ENCODE results near the gene LRRC4.

Gene LRRC4, protein sequence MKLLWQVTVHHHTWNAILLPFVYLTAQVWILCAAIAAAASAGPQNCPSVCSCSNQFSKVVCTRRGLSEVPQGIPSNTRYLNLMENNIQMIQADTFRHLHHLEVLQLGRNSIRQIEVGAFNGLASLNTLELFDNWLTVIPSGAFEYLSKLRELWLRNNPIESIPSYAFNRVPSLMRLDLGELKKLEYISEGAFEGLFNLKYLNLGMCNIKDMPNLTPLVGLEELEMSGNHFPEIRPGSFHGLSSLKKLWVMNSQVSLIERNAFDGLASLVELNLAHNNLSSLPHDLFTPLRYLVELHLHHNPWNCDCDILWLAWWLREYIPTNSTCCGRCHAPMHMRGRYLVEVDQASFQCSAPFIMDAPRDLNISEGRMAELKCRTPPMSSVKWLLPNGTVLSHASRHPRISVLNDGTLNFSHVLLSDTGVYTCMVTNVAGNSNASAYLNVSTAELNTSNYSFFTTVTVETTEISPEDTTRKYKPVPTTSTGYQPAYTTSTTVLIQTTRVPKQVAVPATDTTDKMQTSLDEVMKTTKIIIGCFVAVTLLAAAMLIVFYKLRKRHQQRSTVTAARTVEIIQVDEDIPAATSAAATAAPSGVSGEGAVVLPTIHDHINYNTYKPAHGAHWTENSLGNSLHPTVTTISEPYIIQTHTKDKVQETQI

DNA sequence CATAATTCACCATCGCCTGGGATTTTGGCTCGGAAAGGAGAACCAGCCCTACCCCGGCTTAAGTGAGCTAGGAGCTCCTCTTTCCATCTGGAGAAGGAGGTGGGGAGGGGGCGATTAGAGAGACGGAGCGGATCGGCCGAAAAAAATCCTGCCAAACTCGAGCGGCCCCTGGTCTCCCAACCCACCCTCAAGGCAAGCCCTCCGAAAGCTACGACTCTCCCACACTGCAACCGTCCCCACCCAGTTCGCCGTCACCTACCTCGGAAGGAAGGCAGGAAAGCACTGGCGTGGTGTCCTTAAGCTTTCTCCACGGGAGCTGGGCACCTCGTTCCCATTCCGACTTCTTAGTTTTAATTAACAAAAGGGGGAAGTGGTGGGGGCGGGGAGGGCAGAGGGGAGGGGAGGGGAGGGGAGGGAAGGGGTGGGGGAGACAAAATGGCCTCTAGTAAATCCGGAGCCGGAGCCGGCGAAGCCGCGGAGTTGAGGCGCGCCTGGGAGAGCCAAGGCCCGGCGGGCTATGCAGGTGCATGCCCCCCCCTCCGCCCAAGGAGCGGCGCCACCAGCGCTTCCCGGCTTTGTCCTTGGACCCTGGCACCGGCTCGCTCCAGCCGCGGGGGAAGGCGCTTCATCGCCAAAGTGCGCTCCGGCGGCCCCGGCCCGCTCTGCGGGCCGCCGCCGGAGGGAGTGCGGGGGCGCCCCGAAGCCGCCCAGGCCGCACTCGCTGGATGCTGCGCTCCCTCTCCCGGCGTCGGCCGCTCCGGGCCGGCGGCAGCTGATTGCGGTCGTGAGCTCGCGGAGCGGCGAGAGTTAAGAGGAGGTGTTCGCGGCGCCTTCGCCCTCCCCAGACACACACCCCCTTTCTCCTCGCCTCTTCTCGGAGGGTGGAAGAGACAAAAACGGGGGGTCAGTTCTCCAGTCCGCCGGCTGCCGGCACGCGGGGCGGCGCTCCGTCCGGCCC is at the start of gene LRRC4:
TSS of gene LRRC4 (minus strand) at position 784 of the 958 bp plus-strand sequence. CDS start 797 bp downstream, outside the sequence.
- DNase-seq (ENCODE audit: low read depth in 1 of 2, low spot score in 1 of 2) = no peak

DNA sequence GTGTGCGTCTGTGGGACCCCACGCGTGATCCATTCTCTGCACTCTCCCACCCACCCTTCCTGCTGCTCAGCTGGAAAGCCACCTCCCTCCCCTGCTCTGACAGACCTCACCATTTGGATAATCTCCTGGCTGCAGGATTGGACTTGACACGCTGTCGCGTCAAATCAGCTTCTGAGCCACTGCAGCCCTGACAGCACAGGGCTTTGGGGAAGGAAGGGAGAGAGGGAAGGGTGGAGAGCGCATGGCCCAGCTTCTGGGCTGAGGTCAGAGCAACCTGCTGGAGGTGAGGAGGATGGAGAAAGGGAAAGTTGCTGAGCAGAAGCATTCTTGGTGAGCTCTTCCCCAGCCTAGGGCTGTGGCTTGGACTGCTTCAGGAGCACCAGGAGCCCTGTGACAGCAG is 48.9 kb upstream of the LRRC4 start:
- DNase-seq (ENCODE audit: low read depth in 1 of 2, low spot score in 1 of 2) = no peak

DNA sequence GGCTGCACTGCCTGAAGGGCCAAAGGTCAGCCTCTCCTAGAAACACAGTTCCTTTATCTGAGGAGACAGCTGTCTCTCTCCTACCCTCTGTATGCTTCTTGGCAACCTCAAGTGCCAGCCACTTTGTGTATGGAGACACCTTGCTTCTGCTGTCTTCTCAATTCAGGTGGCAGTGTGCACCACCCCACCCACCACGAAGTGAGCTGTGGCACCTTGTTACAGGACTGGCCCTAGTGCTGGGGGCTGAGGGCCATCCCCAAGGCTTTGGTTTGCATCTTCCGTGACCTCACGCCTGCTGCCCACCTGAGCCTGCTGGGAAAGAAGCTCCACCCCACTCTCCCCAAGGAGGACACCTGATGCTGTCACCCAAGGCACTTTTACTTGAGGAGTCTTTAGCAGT is 47.1 kb upstream of the LRRC4 start:
- DNase-seq (ENCODE audit: low read depth in 1 of 2, low spot score in 1 of 2) = no peak

DNA sequence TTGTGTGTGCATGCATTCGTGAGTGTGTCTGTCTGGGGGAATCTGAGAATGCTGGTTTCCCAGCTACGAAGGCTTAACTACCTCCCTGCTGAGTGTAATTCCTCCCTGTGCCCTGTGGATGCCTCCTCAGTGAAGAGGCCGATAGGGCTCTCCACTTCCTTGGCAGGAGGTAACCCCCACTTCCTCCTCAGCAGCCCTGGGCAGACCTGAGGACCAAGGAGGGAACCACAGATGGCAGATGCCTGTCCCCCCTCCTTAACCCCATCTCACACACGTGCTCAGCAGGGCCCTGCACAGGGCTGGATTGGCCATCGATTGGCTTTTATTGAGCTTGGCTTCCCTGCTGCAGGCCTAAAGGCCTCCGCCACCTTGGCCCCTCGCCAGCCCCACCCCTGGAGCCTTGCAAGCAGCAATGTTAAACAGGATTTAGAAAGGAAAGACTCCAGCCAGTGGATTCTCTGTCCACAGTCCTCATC is 45.6 kb upstream of the LRRC4 start:
- no peak for DNase-seq (ENCODE audit: low read depth in 1 of 2, low spot score in 1 of 2)

- no peak for DNase-seq (ENCODE audit: low read depth in 1 of 2, low spot score in 1 of 2)
These were observed 45.1 kb upstream of the LRRC4 start for GRCh38 chr7:128076196-128076795.

- DNase-seq (ENCODE audit: low read depth in 1 of 2, low spot score in 1 of 2) = no peak
These were observed 44.2 kb upstream of the LRRC4 start for GRCh38 chr7:128075242-128076095.

DNA sequence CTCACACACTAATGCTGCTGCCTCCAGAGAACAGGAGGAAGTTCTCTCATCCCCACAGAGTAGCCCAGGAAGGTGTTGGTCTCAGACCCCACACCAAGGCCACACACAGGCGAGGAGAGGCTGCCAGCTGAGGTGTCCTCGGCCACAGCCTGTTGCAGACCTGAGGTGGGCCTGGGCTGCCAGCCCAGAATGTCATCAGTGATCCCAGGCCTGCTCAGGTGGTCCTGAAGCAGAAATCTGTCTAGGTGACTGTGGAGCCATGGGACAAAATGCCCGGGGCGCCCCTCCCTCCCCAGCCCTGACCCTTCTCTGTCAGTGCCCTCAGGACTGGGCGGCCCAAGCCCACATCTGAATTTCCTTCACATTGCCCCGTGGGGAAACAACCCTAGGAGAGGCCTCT is 43.5 kb upstream of the LRRC4 start:
- no peak for DNase-seq (ENCODE audit: low read depth in 1 of 2, low spot score in 1 of 2)

- no peak for DNase-seq (ENCODE audit: low read depth in 1 of 2, low spot score in 1 of 2)
These were observed 43.1 kb upstream of the LRRC4 start for GRCh38 chr7:128074336-128074735.

GRCh38 chr7:128073671-128074310 is 42.6 kb upstream of the LRRC4 start:
- no peak for DNase-seq (ENCODE audit: low read depth in 1 of 2, low spot score in 1 of 2)

DNA sequence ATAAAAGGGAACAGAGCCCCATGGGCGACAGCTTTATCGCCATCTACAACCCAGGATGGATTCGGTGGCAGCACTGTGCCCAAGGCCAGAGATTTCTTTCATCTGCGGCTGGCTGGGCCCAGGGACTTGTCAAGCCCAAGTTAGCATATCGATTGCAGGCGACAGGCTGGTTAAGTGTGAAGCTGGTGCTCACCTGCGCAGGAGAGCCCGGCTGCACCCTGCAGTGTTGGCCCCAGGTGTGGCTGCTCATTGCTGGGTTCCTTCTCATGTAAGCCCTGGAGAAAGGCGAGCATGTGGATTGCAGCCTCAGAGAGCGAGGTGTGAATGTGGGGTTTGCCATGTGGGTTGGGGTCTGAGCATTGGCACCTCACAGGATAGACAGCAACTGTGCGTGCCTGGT is 40.6 kb upstream of the LRRC4 start:
- DNase-seq (ENCODE audit: low read depth in 1 of 2, low spot score in 1 of 2) = no peak

- no peak for DNase-seq (ENCODE audit: low read depth in 1 of 2, low spot score in 1 of 2)
These were observed 40.1 kb upstream of the LRRC4 start for GRCh38 chr7:128071376-128071775.

GRCh38 chr7:128069373-128070364 is 38.4 kb upstream of the LRRC4 start:
- DNase-seq (ENCODE audit: low read depth in 1 of 2, low spot score in 1 of 2) = no peak

DNA sequence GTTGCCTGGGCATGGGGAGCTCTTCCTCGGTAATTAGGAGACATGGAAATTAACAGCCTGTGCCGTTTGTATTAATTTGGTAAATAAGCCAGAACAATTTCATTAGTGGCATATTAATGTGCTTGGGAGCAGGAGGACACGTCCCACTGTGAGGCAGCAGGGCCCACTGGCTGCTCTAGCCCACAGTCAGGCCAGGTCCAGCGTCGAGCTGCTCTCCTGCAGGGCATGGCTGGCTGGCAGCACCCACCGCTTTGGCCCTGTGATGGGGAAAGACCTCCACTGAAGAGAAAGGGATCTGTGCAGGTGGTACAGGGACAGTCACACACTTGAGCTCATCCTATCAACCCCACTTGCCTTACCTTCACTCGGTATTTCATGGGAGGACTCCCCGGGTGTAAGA is 37.5 kb upstream of the LRRC4 start:
- no peak for DNase-seq (ENCODE audit: low read depth in 1 of 2, low spot score in 1 of 2)

DNA sequence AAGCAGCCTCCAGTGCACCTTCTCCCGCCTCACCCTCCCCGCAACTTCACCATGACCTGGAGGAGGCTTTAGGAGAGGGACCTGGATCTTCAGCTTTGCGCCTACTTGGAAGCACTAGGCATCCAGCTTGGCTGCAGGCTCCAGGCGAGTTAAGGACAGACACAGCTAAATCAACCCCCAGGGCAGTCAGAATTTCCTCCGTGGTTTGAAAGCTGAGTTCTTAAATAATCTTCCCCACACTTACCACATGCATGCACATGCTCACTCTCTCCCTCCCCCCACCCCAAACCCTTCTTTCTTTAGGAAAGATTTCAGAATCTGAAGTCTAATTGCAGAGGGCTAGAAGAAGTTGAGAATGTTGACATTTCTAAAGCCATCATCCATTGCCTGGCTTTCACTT is 36.7 kb upstream of the LRRC4 start:
- DNase-seq (ENCODE audit: low read depth in 1 of 2, low spot score in 1 of 2) = no peak

DNA sequence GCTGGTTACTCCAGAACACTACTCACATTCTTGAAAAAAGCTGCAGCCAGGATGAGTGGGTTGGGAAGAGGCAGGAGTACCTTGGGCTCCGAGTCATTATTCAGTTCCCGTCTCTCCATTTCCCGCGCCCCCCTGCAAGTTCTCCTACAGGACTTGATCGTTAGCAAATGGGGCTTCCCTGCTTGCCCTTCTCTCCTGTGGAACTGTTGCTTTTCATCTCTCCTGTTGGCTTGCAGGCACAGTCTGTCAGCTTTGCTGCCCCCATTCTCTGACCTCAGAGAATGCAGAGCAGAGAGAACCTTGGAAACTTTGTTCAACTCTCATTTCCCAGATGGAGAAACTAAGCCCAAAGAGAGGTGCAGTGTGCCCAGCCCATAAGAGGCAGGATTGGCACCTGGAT is 35.6 kb upstream of the LRRC4 start:
- DNase-seq (ENCODE audit: low read depth in 1 of 2, low spot score in 1 of 2) = no peak

GRCh38 chr7:128066395-128066794 is 35.2 kb upstream of the LRRC4 start:
- DNase-seq (ENCODE audit: low read depth in 1 of 2, low spot score in 1 of 2) = no peak

- no peak for DNase-seq (ENCODE audit: low read depth in 1 of 2, low spot score in 1 of 2)
These were observed 34.6 kb upstream of the LRRC4 start for GRCh38 chr7:128065872-128066271.

GRCh38 chr7:128063088-128063487 is 31.9 kb upstream of the LRRC4 start:
- DNase-seq (ENCODE audit: low read depth in 1 of 2, low spot score in 1 of 2) = no peak

All from activated T-helper 1 cell treated with anti-CD3 and anti-CD28 coated beads, Interleukin-2, amount 50 U/mL, for 16 hours (primary cell).